Activated B cell treated with CpG ODN at 0.5 μM for 24 hours (primary cell): Measurements from ENCODE around the gene ADPRHL1. TPM values are rescaled to one million over a fixed set of nuclear protein-coding genes. Genes with fewer than 3 reads are reported as not detected.

ENCODE experiments used
- ATAC-seq: fragments of 200-7000 bp; cut with Tn5 transposase; one replicate; pipeline ENCODE4 v1.10.0; 2021; ENCODE audit warnings: low read depth, mild to moderate bottlenecking, moderate library complexity
- CTCF ChIA-PET: fragments of 350-600 bp; sonication (Branson Sonifier 250); formaldehyde crosslinking; loops from one replicate; lab custom pipeline; 2021; ENCODE audit warnings: antibody characterized with exemption; lab: Charles Lee
- POLR2A ChIA-PET: fragments of 350-600 bp; sonication (Branson Sonifier 250); formaldehyde crosslinking; loops from one replicate; lab custom pipeline; 2021; ENCODE audit warnings: antibody characterized with exemption; lab: Charles Lee
- DNase-seq: peaks from one replicate; pipeline ENCODE4 v3.0.0; 2022
- H3K27ac Mint-ChIP-seq: one replicate; pipeline ENCODE4 v1.8.0; 2020; ENCODE audit warnings: mixed read lengths
- H3K27me3 Mint-ChIP-seq: one replicate; pipeline ENCODE4 v1.8.0; 2021; ENCODE audit warnings: mixed read lengths
- H3K36me3 Mint-ChIP-seq: one replicate; pipeline ENCODE4 v1.8.0; 2021; ENCODE audit warnings: low read depth, mixed read lengths
- H3K4me1 Mint-ChIP-seq: one replicate; pipeline ENCODE4 v1.8.0; 2021; ENCODE audit warnings: mixed read lengths
- H3K4me3 Mint-ChIP-seq: one replicate; pipeline ENCODE4 v1.8.0; 2020; ENCODE audit warnings: mild to moderate bottlenecking, mixed read lengths
- H3K9me3 Mint-ChIP-seq: one replicate; pipeline ENCODE4 v1.8.0; 2020; ENCODE audit warnings: mixed read lengths
- CTCF ChIP-seq: fragments of 200-600 bp; IDR thresholded peaks from one replicate; pipeline ENCODE4 v1.8.0; 2022; ENCODE audit warnings: antibody characterized with exemption, mild to moderate bottlenecking
- intact Hi-C: fragments of 100-400 bp; cut with micrococcal nuclease; formaldehyde crosslinking; loops from one replicate; pipeline ENCODE4 v1.15.1; 2024
- total RNA-seq: library from RNA; stranded (reverse); gene quantifications from 2 replicates; pipeline ENCODE4 v1.2.3, GENCODE V29; 2022

ADPRHL1 gene
- total RNA-seq, 1 donor from 2014 or later, result 0.84 TPM

GRCh38 chr13:113477724-113478123 is 24.4 kb upstream of the ADPRHL1 start:
- intact Hi-C loops, result no loop called here
- no peak overlapping the region for H3K4me3 Mint-ChIP-seq
- CTCF ChIA-PET, result no interaction called here
- peaks cover 62% of the 10 kb centered on the region for H3K36me3 Mint-ChIP-seq
- TF ChIP-seq CTCF, result no peak
- H3K27me3 Mint-ChIP-seq, result no peaks in the 10 kb centered on the region
- ATAC-seq, result no peak
- DNase-seq, result no peak
- POLR2A ChIA-PET, result no interaction called here
- H3K27ac Mint-ChIP-seq, result no peak overlapping the region
- H3K9me3 Mint-ChIP-seq, result peaks cover 3% of the 10 kb centered on the region
- H3K4me1 Mint-ChIP-seq, result no peaks in the 10 kb centered on the region

GRCh38 chr13:113476811-113477210 is 23.5 kb upstream of the ADPRHL1 start:
- TF ChIP-seq CTCF, result no peak
- H3K4me3 Mint-ChIP-seq, result no peak overlapping the region
- DNase-seq, result no peak
- POLR2A ChIA-PET, result no interaction called here
- CTCF ChIA-PET, result no interaction called here
- intact Hi-C loops, result no loop called here
- H3K27ac Mint-ChIP-seq, result no peak overlapping the region
- H3K27me3 Mint-ChIP-seq, result no peaks in the 10 kb centered on the region
- ATAC-seq, result no peak
- H3K36me3 Mint-ChIP-seq, result peaks cover 66% of the 10 kb centered on the region
- no peaks in the 10 kb centered on the region for H3K4me1 Mint-ChIP-seq
- H3K9me3 Mint-ChIP-seq, result peaks cover 3% of the 10 kb centered on the region

- ATAC-seq (no peak), DNase-seq (no peak)
- intact Hi-C loops, result no loop called here
- TF ChIP-seq CTCF, result no peak
- no peak overlapping the region for H3K27ac Mint-ChIP-seq
- H3K36me3 Mint-ChIP-seq, result peaks cover 73% of the 10 kb centered on the region
- ChIA-PET CTCF (no interaction called here), POLR2A (no interaction called here)
- no peak overlapping the region for H3K4me3 Mint-ChIP-seq
- H3K9me3 Mint-ChIP-seq, result peaks cover 3% of the 10 kb centered on the region
- no peaks in the 10 kb centered on the region for H3K4me1 Mint-ChIP-seq
- H3K27me3 Mint-ChIP-seq, result no peaks in the 10 kb centered on the region
Observed at GRCh38 chr13:113475911-113476310, 22.6 kb upstream of the ADPRHL1 start.

GRCh38 chr13:113475280-113475679 is 22.0 kb upstream of the ADPRHL1 start:
- CTCF ChIA-PET, result no interaction called here
- no peak overlapping the region for H3K27ac Mint-ChIP-seq
- H3K4me1 Mint-ChIP-seq, result no peaks in the 10 kb centered on the region
- no peak for TF ChIP-seq CTCF
- POLR2A ChIA-PET, result no interaction called here
- intact Hi-C loops, result no loop called here
- no peak overlapping the region for H3K4me3 Mint-ChIP-seq
- peaks cover 70% of the 10 kb centered on the region for H3K36me3 Mint-ChIP-seq
- H3K9me3 Mint-ChIP-seq, result peaks cover 3% of the 10 kb centered on the region
- no peak for ATAC-seq
- H3K27me3 Mint-ChIP-seq, result no peaks in the 10 kb centered on the region
- no peak for DNase-seq

GRCh38 chr13:113474179-113474578 is 20.9 kb upstream of the ADPRHL1 start:
- no peak for ATAC-seq
- peaks cover 3% of the 10 kb centered on the region for H3K9me3 Mint-ChIP-seq
- DNase-seq, result no peak
- no peaks in the 10 kb centered on the region for H3K27me3 Mint-ChIP-seq
- H3K4me3 Mint-ChIP-seq, result no peak overlapping the region
- intact Hi-C loops, result no loop called here
- ChIA-PET POLR2A (no interaction called here), CTCF (no interaction called here)
- peaks cover 71% of the 10 kb centered on the region for H3K36me3 Mint-ChIP-seq
- no peak for TF ChIP-seq CTCF
- H3K4me1 Mint-ChIP-seq, result no peaks in the 10 kb centered on the region
- no peak overlapping the region for H3K27ac Mint-ChIP-seq
